T-cell (primary cell): ENCODE results near the gene CRYBB3. TPM values are rescaled to one million over a fixed set of nuclear protein-coding genes. Genes with fewer than 3 reads are reported as not detected.
"Not testable (repeated sequence)": the region's sequence is repeated elsewhere in the genome, so short reads cannot be mapped to it uniquely, and the experiment has no call there.

ENCODE experiments used
- ATAC-seq, 4 experiments: fragments of 200-7000 bp in 3 of 4; fragments of 150-1000 bp in 1 of 4; cut with Tn5 transposase; replicated peaks in 1 of 4; 1 replicate in 3 of 4; 2 replicates in 1 of 4; pipeline ENCODE4 v1.10.0; 2021; ENCODE audit warnings: moderate library complexity in 3 of 4, mild to moderate bottlenecking in 2 of 4, moderate number of reproducible peaks in 1 of 4
- CTCF ChIA-PET, 2 donors: fragments of 300-600 bp; sonication (Branson Sonifier 250); formaldehyde crosslinking; loops; one replicate each; lab custom pipeline; 2022; ENCODE audit warnings: antibody characterized with exemption in 2 of 2; lab: Charles Lee
- POLR2A ChIA-PET, 2 donors: fragments of 300-600 bp; sonication (Branson Sonifier 250); formaldehyde crosslinking; loops; one replicate each; lab custom pipeline; 2022; ENCODE audit warnings: antibody characterized with exemption in 2 of 2; lab: Charles Lee
- DNase-seq, 35 experiments: peaks; one replicate each; pipeline versions ENCODE4 v3.0.0 to v3.0.0-alpha.2; 2013 to 2023
- H3K27ac ChIP-seq: one replicate; pipeline ENCODE4 v1.5.1; 2013; ENCODE audit warnings: low read length
- H3K27me3 ChIP-seq, 2 experiments: replicated peaks in 1 of 2; 1 replicate in 1 of 2; 2 replicates in 1 of 2; pipeline versions ENCODE4 v1.6.1 to v1.7.0; 2013; ENCODE audit warnings: low read length in 1 of 2, mixed read lengths in 1 of 2; ENCODE audit not compliant: control insufficient read depth in 2 of 2, insufficient read depth in 2 of 2; ENCODE audit errors: extremely low read depth in 1 of 2
- H3K36me3 ChIP-seq, 2 donors: 1 replicate in 1 of 2; 2 replicates in 1 of 2; pipeline versions ENCODE4 v1.6.1 to v1.7.0; 2013; ENCODE audit warnings: low read length in 1 of 2; ENCODE audit not compliant: control insufficient read depth in 2 of 2, insufficient read depth in 1 of 2; ENCODE audit errors: extremely low read depth in 1 of 2
- H3K4me1 ChIP-seq, 2 experiments: 1 replicate in 1 of 2; 2 replicates in 1 of 2; pipeline versions ENCODE4 v1.6.1 to v1.7.0; 2013; ENCODE audit warnings: low read length in 2 of 2, mixed read lengths in 1 of 2; ENCODE audit not compliant: insufficient read depth in 2 of 2, control insufficient read depth in 1 of 2; ENCODE audit errors: extremely low read depth in 1 of 2
- H3K4me3 ChIP-seq, 2 donors: 1 replicate in 1 of 2; 2 replicates in 1 of 2; pipeline versions ENCODE4 v1.5.1 to v1.7.0; 2013; ENCODE audit warnings: mild to moderate bottlenecking in 2 of 2, low read length in 1 of 2, moderate library complexity in 1 of 2; ENCODE audit not compliant: control insufficient read depth in 1 of 2; ENCODE audit errors: extremely low read depth in 1 of 2
- H3K9me3 ChIP-seq: 2 replicates; pipeline ENCODE4 v1.7.0; 2013
- H3K27ac Mint-ChIP-seq, 2 donors: one replicate each; pipeline ENCODE4 v1.8.0; 2020 to 2021; ENCODE audit warnings: mild to moderate bottlenecking in 2 of 2, mixed read lengths in 2 of 2
- H3K27me3 Mint-ChIP-seq, 2 donors: one replicate each; pipeline ENCODE4 v1.8.0; 2021 to 2022; ENCODE audit warnings: mixed read lengths in 2 of 2
- H3K36me3 Mint-ChIP-seq: one replicate; pipeline ENCODE4 v1.8.0; 2021; ENCODE audit warnings: mixed read lengths
- H3K4me1 Mint-ChIP-seq, 3 donors: one replicate each; pipeline ENCODE4 v1.8.0; 2020 to 2022; ENCODE audit warnings: mixed read lengths in 3 of 3, mild to moderate bottlenecking in 1 of 3
- H3K4me3 Mint-ChIP-seq, 3 donors: one replicate each; pipeline ENCODE4 v1.8.0; 2020 to 2022; ENCODE audit warnings: mild to moderate bottlenecking in 3 of 3, mixed read lengths in 3 of 3, moderate library complexity in 3 of 3
- H3K9me3 Mint-ChIP-seq, 3 donors: one replicate each; pipeline ENCODE4 v1.8.0; 2020 to 2022; ENCODE audit warnings: mixed read lengths in 3 of 3
- WGBS: methylation state at CpG from one replicate; pipeline ENCODE4 v1.1.5; 2013; ENCODE audit warnings: missing lambda C conversion rate; ENCODE audit not compliant: insufficient coverage; 5-methylcytosine and 5-hydroxymethylcytosine counted together
- total RNA-seq, 35 experiments: library from RNA in 6 of 35; stranded (reverse) in 6 of 35; fragments of 120-200 nt in 1 of 35; gene quantifications; one replicate each; pipeline versions ENCODE4 v1.2.1 to v1.2.4 and lab custom pipeline; 2013 to 2026

CRYBB3 gene
- total RNA-seq, 5 donors from 2014 or later (not counting 1 experiment from before 2014, with no cell fraction given) = 0.89 TPM; not detected in 4

DNA sequence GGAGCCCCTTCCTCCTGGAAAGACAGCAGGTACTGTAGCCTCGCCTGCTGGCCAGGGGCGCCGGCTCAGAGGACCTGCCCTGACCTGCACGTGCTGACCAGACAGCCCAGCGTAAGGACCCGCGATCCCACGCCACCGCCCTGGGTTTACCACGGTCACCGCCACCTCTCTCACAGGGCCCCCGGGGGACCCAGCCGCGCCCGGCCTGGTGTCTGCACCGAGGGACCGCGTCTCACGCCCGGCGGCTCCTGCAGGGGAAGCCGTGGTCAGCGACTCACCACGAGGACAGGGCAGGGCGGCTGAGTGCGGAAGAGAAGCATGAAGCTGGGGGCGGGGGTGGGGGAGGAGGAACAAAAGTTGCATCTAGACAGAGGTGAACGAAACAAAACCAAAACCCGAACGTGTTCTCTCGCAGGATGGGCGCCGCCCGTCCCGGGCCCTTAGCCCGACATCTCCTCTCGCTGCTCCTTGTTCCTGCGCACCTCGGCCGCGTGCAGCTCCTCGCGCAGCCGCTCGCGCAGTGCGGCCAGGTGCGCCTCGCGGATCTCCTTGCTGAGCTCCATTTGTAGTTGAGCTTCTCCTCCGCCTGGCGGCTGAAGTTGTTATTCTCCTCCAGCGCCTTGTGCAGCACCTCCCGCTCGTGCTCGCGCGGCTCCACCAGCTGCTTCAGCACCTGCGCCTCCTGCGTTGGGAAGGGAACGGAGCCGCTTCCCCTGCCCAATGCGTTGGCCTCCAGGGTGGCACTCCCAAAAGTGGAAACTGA is 20.6 kb upstream of the CRYBB3 start:
- H3K27ac Mint-ChIP-seq, H3K27me3 Mint-ChIP-seq, H3K9me3 Mint-ChIP-seq, H3K27ac ChIP-seq, H3K9me3 ChIP-seq, H3K4me1 ChIP-seq, DNase-seq, H3K4me1 Mint-ChIP-seq, POLR2A ChIA-PET, H3K27me3 ChIP-seq: not testable (repeated sequence)
- 94% methylated on average over 33 of the region's 63 CpGs for WGBS
- Histone ChIP-seq H3K36me3 (peaks cover 6 to 25% of the 10 kb centered on the region in 2 donors), H3K4me3 (peak overlapping the region in 1 of 2 donors; percentile 38)
- CTCF ChIA-PET = interaction anchor here in 1 of 2 donors (0.6 kb wide), 1 partner anchor 120 kb away, joined by 3 read pairs; no protein-coding TSS in a partner anchor
- ATAC-seq = peak; percentile 69 to 82 (median 72)
- Mint-ChIP-seq H3K4me3 (peak overlapping the region in 1 of 3 donors; percentile 29), H3K36me3 (peaks cover 25% of the 10 kb centered on the region)

DNA sequence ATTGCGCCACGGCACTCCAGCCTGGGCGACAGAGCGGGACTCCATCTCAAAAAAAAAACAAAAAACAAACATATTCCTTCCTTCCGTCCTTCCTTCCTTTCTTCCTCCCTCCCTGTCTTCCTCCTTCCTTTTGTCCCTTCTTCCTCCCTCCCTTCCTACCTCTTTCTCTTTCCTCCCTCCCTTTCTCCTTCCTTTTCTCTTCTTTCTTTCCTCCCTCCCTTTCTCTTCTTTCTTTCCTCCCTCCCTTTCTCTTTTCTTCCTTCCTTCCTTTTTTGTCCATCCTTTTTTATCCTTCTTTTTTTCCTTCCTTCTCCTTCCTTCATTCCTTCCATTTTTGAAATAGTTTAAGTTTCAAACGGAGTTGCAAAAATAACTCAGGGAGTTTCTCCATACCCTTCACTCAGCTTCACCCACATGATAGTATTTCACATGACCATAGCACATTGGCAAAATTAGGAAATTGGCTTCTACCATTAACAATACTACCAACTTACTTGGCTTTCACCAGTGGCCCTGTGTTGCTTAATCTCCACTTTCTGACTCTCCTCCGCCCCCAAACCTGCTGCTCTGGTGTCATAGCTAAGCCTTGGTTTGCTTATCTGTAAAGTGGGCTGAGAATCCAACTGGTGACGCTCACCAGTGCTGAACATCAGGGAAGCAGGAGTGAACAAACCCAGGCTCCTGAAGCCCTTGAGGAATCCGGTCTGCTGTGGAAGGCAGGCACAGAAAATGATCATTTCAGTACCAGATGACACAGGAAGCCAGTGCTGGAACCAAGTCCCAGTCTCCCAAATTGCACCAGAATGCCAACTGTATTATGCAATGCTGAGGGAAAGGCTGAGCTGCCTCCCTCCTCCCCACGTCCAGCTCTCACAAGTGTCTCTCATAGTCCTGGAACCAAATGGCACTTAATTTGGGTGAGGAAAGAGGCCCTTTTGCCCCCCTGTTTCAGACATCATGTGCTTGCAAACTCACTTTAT is 17.2 kb upstream of the CRYBB3 start:
- Histone ChIP-seq H3K27me3 (no peaks in the 10 kb centered on the region), H3K4me1 (no peaks in the 10 kb centered on the region), H3K27ac (no peak overlapping the region), H3K36me3 (peaks cover 3 to 17% of the 10 kb centered on the region in 2 donors), H3K9me3 (no peaks in the 10 kb centered on the region), H3K4me3 (no peak overlapping the region)
- ChIA-PET POLR2A (no interaction called here), CTCF (interaction anchor here in 1 of 2 donors (0.6 kb wide), 1 partner anchor 125 kb away, joined by 6 read pairs; no protein-coding TSS in a partner anchor)
- Mint-ChIP-seq H3K4me1 (no peaks in the 10 kb centered on the region), H3K36me3 (peaks cover 23% of the 10 kb centered on the region), H3K27me3 (no peaks in the 10 kb centered on the region), H3K9me3 (peaks cover 4 to 8% (median 7%) of the 10 kb centered on the region in 3 donors), H3K4me3 (no peak overlapping the region), H3K27ac (no peak overlapping the region)
- WGBS = 91% methylated on average over 5 of the region's 10 CpGs
- no peak for DNase-seq
- ATAC-seq = no peak

DNA sequence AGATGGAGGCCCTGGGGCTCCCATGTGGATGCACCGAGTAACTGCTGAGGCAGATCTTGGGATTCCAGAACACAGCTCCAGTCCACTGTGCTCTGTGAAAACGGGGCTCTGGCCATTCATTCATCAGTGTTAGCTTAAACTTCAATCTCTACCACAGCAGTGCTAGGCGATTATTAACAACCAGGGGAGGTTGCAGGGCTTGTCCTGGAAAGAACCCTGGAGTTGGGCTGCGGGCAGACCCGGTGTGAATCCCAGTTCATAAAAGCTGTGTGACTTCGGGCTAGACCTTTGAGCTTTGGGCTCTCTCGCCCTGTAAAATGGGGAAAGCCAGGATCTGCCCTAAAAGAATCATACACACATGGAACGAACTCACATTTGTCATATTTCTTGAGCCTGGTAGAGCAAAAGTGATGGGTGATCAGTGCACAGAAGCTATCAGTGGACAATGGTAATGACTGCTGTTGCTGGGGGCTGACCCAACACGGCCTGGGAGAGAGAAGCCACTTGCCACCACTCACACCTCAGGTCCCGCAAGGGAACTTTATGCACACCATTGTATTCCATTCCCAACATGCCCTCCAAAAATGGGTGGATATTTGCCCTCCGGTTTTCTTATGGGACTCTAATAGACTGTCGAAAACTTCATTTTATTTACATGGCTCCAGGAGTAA is 15.6 kb upstream of the CRYBB3 start:
- peaks cover 3 to 17% of the 10 kb centered on the region in 2 donors for H3K36me3 ChIP-seq
- WGBS = 96% methylated on average over 4 of the region's 12 CpGs
- no peak overlapping the region for H3K4me3 ChIP-seq
- H3K27ac ChIP-seq = no peak overlapping the region
- H3K9me3 Mint-ChIP-seq = peaks cover 4 to 8% (median 7%) of the 10 kb centered on the region in 3 donors
- DNase-seq (no peak), ATAC-seq (no peak)
- H3K27me3 ChIP-seq = no peaks in the 10 kb centered on the region
- no peaks in the 10 kb centered on the region for H3K27me3 Mint-ChIP-seq
- H3K9me3 ChIP-seq = no peaks in the 10 kb centered on the region
- peaks cover 23% of the 10 kb centered on the region for H3K36me3 Mint-ChIP-seq
- H3K4me3 Mint-ChIP-seq = no peak overlapping the region
- ChIA-PET CTCF (no interaction called here), POLR2A (no interaction called here)
- no peaks in the 10 kb centered on the region for H3K4me1 Mint-ChIP-seq
- no peak overlapping the region for H3K27ac Mint-ChIP-seq
- H3K4me1 ChIP-seq = no peaks in the 10 kb centered on the region

DNA sequence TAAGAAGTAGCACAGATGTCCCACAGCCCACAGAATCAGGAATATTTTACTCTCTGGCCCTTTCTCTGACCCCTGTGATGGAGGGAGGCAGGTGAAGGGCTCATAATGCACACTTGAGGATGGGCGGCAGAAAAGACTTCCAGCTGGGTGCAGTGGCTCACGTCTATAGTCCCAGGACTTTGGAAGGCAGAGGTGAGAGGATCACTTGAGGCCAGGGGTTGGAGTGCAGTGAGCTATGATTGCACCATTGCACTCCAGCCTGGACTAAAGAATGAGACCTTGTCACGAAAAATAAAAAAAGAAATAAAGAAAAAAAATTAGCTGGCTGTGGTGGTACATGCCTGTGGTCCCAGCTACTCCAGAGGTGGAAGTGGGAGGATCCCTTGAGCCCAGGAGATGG is 13.5 kb upstream of the CRYBB3 start:
- WGBS = 79% methylated on average over 3 of the region's 3 CpGs
- no peaks in the 10 kb centered on the region for H3K9me3 ChIP-seq
- no peaks in the 10 kb centered on the region for H3K27me3 Mint-ChIP-seq
- H3K27me3 ChIP-seq = no peaks in the 10 kb centered on the region
- DNase-seq (no peak), ATAC-seq (no peak)
- no peak overlapping the region for H3K27ac Mint-ChIP-seq
- no peaks in the 10 kb centered on the region for H3K4me1 Mint-ChIP-seq
- H3K9me3 Mint-ChIP-seq = no peaks in the 10 kb centered on the region
- peaks cover 15% of the 10 kb centered on the region for H3K36me3 Mint-ChIP-seq
- no peaks in the 10 kb centered on the region for H3K4me1 ChIP-seq
- ChIA-PET POLR2A (no interaction called here), CTCF (no interaction called here)
- H3K4me3 ChIP-seq = no peak overlapping the region
- no peak overlapping the region for H3K4me3 Mint-ChIP-seq
- H3K36me3 ChIP-seq = peaks cover 0 to 21% of the 10 kb centered on the region in 2 donors
- H3K27ac ChIP-seq = no peak overlapping the region

DNA sequence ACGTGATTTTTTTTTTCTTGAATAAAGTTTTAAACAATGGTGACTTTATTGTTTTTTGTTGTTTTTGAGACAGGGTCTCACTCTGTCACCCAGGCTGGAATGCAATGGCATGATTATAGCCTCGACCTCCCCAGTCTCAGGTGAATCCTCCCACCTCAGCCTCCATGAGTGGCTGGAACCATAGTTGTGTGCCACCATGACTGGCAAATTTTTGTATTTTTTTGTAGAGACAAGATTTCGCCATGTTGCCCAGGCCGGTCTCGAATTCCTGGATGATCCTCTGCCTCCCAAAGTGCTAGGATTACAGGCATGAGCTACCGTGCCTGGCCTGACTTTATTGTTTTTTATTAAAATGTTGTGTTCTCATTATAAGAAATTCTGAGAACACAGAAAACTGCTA is 12.2 kb upstream of the CRYBB3 start:
- WGBS = no CpG with 5 or more reads among the region's 6 CpGs
- Mint-ChIP-seq H3K4me1 (no peaks in the 10 kb centered on the region), H3K27me3 (no peaks in the 10 kb centered on the region), H3K4me3 (no peak overlapping the region), H3K9me3 (no peaks in the 10 kb centered on the region), H3K27ac (no peak overlapping the region), H3K36me3 (peaks cover 14% of the 10 kb centered on the region)
- Histone ChIP-seq H3K27me3 (no peaks in the 10 kb centered on the region), H3K27ac (no peak overlapping the region), H3K4me3 (no peak overlapping the region), H3K36me3 (peaks cover 3 to 28% of the 10 kb centered on the region in 2 donors), H3K9me3 (no peaks in the 10 kb centered on the region), H3K4me1 (no peaks in the 10 kb centered on the region)
- DNase-seq = no peak
- POLR2A ChIA-PET = no interaction called here
- no peak for ATAC-seq
- CTCF ChIA-PET = no interaction called here

DNA sequence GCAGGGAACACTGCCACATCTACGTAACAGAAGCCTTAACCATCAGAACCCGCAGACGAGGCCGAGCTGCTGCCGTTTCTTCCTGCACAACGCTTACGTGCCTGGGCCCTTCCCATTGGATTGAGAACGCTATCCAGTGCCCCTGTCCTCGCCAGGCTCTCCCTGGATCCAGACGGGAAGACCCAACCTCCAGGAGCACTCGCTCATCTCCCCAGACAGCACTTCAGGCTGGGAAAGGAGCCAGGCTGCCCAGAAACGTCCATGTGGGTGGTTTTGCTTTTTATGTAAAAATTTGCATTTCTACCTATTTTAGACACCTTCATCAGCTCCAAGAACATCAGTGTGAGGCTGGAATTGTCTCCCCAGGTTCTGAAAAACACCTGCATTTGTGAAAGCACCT is 7.3 kb upstream of the CRYBB3 start:
- peaks cover 31% of the 10 kb centered on the region for H3K36me3 Mint-ChIP-seq
- no peaks in the 10 kb centered on the region for H3K27me3 Mint-ChIP-seq
- Histone ChIP-seq H3K4me3 (no peak overlapping the region), H3K27ac (no peak overlapping the region), H3K36me3 (peaks cover 11 to 23% of the 10 kb centered on the region in 2 donors), H3K9me3 (no peaks in the 10 kb centered on the region), H3K27me3 (no peaks in the 10 kb centered on the region), H3K4me1 (no peaks in the 10 kb centered on the region)
- no peaks in the 10 kb centered on the region for H3K4me1 Mint-ChIP-seq
- ChIA-PET POLR2A (no interaction called here), CTCF (no interaction called here)
- 95% methylated on average over 8 of the region's 12 CpGs for WGBS
- ATAC-seq = no peak
- no peak overlapping the region for H3K27ac Mint-ChIP-seq
- no peaks in the 10 kb centered on the region for H3K9me3 Mint-ChIP-seq
- no peak for DNase-seq
- no peak overlapping the region for H3K4me3 Mint-ChIP-seq
